ENCODE data around the gene RAB31.
"Not testable (repeated sequence)": the region's sequence is repeated elsewhere in the genome, so short reads cannot be mapped to it uniquely, and the experiment has no call there.

Gene RAB31

DNA sequence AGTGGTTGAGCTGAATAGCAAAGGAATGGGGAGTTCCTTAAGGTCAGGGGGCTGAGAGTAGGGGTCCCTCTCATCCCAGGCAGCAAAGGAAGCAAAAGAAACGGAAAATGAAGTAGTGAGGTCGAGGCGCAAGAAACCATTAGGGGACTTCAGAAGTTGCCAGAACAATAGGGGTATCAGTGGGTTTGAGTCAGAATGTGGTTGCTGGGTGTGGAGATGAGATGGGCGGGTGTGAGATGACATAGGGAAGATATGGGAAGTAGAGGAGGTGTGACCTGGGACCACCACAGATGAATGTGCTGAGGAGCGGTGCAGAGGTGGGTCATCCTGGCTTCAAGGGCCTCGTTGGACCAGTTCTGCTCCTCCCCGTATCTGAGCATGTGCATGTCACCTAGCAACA is 192.6 kb downstream of the RAB31 start:
- Histone ChIP-seq H3K27ac (no peak overlapping the region), H3K4me2 (no peak overlapping the region), H3K9ac (no peak overlapping the region), H3K36me3 (no peaks in the 10 kb centered on the region), H4K20me1 (no peaks in the 10 kb centered on the region), H3K27me3 (no peaks in the 10 kb centered on the region), H3K4me3 (no peak overlapping the region), H3K9me3 (no peaks in the 10 kb centered on the region), H3K4me1 (no peaks in the 10 kb centered on the region)
- no peak for TF ChIP-seq Cebpa-rat (IDR thresholded peaks at IDR 0.05)

DNA sequence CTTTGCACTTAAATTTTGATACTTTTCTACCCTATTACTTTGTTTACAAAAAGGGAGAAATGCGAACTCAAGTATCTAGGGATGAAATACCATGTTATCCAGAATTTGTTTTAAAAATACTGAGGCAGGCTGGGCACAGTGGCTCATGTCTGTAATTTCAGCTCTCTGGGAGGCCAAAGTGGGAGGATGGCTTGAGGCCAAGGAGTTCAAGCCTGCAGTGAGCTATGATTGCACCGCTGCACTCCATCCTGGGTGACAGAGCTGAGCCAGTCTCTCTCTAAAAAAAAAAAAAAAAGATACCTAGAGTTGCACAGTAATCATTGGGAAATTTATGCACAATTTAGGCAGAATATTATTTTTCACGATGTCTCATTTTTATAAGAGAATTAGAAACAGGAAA is 193.3 kb downstream of the RAB31 start:
- Histone ChIP-seq H3K27me3 (no peaks in the 10 kb centered on the region), H3K9me3 (no peaks in the 10 kb centered on the region), H3K36me3 (no peaks in the 10 kb centered on the region), H3K9ac (no peak overlapping the region), H3K4me3 (no peak overlapping the region), H3K4me1 (no peaks in the 10 kb centered on the region), H4K20me1 (no peaks in the 10 kb centered on the region), H3K27ac (no peak overlapping the region), H3K4me2 (no peak overlapping the region)
- TF ChIP-seq Cebpa-rat (IDR thresholded peaks at IDR 0.05): no peak

DNA sequence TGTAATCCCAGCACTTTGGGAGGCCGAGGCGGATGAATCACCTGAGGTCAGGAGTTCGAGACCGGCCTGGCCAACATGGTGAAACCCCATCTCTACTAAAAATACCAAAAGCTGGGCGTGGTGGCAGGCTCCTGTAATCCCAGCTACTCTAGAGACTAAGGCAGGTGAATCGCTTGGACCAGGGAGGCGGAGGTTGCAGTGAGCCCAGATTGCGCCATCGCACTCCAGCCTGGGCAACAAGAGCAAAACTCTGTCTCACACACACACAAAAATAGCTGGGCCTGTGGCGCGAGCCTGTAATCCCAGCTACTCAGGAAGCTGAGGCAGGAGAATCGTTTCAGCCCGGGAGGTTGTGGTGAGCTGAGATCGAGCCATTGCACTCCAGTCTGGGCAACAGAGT is 194.2 kb downstream of the RAB31 start:
- not testable (repeated sequence) for H3K9me3 ChIP-seq, H3K36me3 ChIP-seq, H3K4me1 ChIP-seq, H3K9ac ChIP-seq, H3K27ac ChIP-seq, H3K4me3 ChIP-seq, H3K4me2 ChIP-seq, H3K27me3 ChIP-seq, H4K20me1 ChIP-seq

DNA sequence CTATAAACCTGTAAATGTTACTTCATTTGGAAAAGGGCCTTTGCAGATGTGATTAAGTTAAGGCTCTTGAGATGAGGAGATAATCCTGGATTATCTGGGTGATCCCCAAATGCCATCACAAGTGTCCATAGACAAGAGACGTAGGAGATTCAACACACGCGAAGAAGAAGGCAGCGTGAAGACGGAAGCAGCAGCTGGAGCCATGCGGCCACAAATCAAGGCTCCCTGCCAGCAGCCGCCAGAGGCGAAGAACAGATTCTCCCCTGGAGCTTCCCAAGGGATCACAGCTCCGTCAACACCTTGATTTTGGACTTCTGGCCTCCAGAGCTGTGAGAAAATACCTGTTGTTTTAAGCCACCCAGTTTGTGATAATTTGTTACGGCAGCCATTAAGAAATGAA is 194.7 kb downstream of the RAB31 start:
- H3K4me2 ChIP-seq: no peak overlapping the region
- H3K9ac ChIP-seq: no peak overlapping the region
- no peaks in the 10 kb centered on the region for H3K36me3 ChIP-seq
- no peaks in the 10 kb centered on the region for H4K20me1 ChIP-seq
- H3K4me3 ChIP-seq: no peak overlapping the region
- H3K4me1 ChIP-seq: no peaks in the 10 kb centered on the region
- no peak for TF ChIP-seq Cebpa-rat (IDR thresholded peaks at IDR 0.05)
- H3K27me3 ChIP-seq: no peaks in the 10 kb centered on the region
- no peaks in the 10 kb centered on the region for H3K9me3 ChIP-seq
- no peak overlapping the region for H3K27ac ChIP-seq

DNA sequence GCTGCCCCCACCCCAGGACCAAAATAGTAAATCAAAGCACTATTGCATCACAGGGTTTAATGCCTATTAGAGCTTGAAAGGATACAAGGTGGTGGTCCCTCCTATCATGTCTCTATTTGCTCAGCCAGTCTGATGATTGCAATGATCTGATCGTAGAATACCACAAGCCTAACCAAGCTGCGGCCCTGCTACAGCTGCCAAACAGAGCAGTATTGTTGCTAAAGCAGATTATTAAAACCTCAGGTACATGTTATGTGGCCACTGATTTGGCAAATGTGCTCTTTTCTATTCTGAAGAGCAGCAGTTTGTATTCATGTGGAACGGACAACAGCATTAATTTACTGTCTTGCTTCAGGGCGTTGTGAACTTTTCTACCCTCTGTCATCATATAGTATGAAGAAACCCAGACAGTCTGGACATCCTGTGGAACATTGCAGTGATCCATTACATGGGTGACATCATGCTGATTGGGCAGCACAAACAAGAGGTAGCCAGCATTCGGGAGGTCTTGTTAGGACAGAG is 197.4 kb downstream of the RAB31 start:
- no peaks in the 10 kb centered on the region for H3K4me1 ChIP-seq
- no peaks in the 10 kb centered on the region for H3K36me3 ChIP-seq
- H3K9ac ChIP-seq: no peak overlapping the region
- TF ChIP-seq Cebpa-rat (IDR thresholded peaks at IDR 0.05): no peak
- no peaks in the 10 kb centered on the region for H3K9me3 ChIP-seq
- no peak overlapping the region for H3K27ac ChIP-seq
- H3K27me3 ChIP-seq: no peaks in the 10 kb centered on the region
- no peak overlapping the region for H3K4me3 ChIP-seq
- no peaks in the 10 kb centered on the region for H4K20me1 ChIP-seq
- H3K4me2 ChIP-seq: no peak overlapping the region

DNA sequence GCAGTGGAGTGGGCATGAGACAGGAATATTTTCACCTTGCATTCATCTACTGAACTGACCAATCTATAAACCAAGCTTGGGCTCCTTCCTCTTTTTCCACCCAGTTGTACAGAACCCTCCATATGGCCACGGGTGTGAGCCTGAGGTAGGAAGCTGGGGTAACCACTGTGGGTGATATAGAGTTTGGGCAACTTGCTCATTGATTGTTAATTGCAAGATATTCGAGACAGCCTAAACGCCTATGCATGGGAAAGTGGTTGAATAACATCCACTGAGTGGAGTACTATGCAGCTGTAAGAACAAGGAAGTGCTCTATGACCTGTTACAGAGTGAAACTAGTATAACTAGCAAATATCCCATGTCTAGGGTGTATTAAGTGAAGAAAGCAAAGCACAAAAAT is 198.4 kb downstream of the RAB31 start:
- Histone ChIP-seq H3K4me3 (no peak overlapping the region), H3K9ac (no peak overlapping the region), H4K20me1 (no peaks in the 10 kb centered on the region), H3K27ac (no peak overlapping the region), H3K4me1 (no peaks in the 10 kb centered on the region), H3K36me3 (no peaks in the 10 kb centered on the region), H3K27me3 (no peaks in the 10 kb centered on the region), H3K4me2 (no peak overlapping the region), H3K9me3 (no peaks in the 10 kb centered on the region)
- no peak for TF ChIP-seq Cebpa-rat (IDR thresholded peaks at IDR 0.05)

DNA sequence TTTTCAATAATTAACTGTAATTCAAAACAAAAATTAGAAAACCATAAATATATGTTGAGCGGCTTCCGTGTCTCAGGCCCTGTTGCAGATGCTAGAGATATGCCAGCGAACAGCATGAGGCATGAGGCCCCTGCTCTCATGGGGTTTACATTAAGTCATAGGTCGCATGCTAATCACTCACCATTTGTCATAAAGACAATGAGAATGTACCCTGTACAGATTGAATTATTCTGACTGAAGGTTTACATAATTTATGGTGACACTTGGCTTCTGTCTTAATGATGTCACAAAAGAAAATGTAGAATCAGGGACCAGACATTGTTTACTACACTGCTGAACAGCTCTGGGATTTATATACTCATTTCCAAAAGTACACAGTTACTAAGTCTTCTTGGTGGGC is 199.8 kb downstream of the RAB31 start:
- H3K9ac ChIP-seq: no peak overlapping the region
- H3K4me1 ChIP-seq: no peaks in the 10 kb centered on the region
- no peaks in the 10 kb centered on the region for H3K36me3 ChIP-seq
- H3K4me3 ChIP-seq: no peak overlapping the region
- H3K4me2 ChIP-seq: no peak overlapping the region
- no peaks in the 10 kb centered on the region for H4K20me1 ChIP-seq
- H3K9me3 ChIP-seq: peaks cover 5% of the 10 kb centered on the region; the same call in 1 of the 2 replicates
- no peaks in the 10 kb centered on the region for H3K27me3 ChIP-seq
- TF ChIP-seq Cebpa-rat (IDR thresholded peaks at IDR 0.05): no peak
- H3K27ac ChIP-seq: no peak overlapping the region

DNA sequence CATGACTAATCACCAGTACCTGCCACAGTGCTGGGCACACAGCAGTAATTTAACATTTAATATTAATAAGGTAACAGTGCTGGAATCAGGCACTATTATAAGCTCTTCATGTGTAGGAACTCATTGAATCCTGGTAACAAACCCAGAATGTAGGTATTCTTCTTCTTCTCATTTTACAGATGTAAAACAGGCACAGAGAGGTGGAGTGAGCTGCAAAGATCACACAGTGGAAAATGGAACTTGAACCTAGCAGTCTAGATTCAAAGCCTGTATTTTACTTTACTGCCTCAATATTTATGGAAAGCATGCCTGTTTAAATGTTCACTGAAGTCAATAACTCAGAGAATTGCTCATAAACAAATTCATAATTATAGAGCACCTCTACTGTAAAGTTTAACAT is 202.0 kb downstream of the RAB31 start:
- H3K4me1 ChIP-seq: no peaks in the 10 kb centered on the region
- peaks cover 6% of the 10 kb centered on the region for H4K20me1 ChIP-seq
- no peak overlapping the region for H3K27ac ChIP-seq
- H3K9me3 ChIP-seq: peaks cover 5% of the 10 kb centered on the region; the same call in 1 of the 2 replicates
- no peak overlapping the region for H3K4me2 ChIP-seq
- H3K4me3 ChIP-seq: no peak overlapping the region
- no peak for TF ChIP-seq Cebpa-rat (IDR thresholded peaks at IDR 0.05)
- H3K36me3 ChIP-seq: no peaks in the 10 kb centered on the region
- no peaks in the 10 kb centered on the region for H3K27me3 ChIP-seq
- no peak overlapping the region for H3K9ac ChIP-seq

DNA sequence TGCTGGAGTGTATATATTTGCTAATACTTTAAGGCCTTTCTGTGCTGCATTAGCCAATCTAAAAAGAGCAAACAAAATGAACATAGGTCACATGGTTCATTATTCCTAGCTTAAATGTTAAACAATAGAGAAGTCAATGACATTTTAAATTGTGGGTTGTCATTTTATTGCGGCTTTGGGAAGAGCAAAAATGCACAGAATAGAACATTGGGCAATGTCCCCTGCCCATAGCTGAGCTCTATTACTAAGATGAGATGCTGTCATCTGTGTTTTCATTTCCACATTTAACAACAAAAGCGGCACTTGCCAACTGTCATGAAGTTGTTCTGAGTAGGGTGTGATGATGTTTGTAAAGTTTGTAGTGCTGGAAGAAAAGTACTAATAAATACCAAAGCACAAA is 202.6 kb downstream of the RAB31 start:
- Histone ChIP-seq H3K27me3 (no peaks in the 10 kb centered on the region), H4K20me1 (peaks cover 12% of the 10 kb centered on the region), H3K4me1 (peaks cover 4% of the 10 kb centered on the region), H3K9ac (no peak overlapping the region), H3K27ac (no peak overlapping the region), H3K36me3 (no peaks in the 10 kb centered on the region), H3K4me2 (no peak overlapping the region), H3K9me3 (peaks cover 5% of the 10 kb centered on the region; the same call in 1 of the 2 replicates), H3K4me3 (no peak overlapping the region)
- TF ChIP-seq Cebpa-rat (IDR thresholded peaks at IDR 0.05): no peak

DNA sequence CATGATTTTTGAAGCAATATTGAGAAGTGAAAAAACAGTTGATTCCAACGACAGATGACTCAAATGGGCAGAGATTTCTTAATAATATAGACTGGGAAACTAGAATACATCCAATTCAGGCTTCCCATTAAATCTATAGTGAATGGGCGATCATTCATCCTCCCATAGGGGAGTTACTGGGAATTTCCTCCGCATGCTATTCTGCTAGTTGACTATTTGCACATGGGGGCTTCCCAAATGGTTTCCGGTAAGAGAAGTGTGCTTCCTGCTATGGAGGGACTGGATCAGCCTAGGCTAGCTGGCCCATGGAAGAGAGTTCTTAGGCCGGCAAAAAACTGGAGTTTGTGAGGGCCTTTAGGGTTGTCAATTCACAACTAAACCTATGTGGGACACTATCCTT is 203.1 kb downstream of the RAB31 start:
- Histone ChIP-seq H3K4me1 (peaks cover 10% of the 10 kb centered on the region), H3K4me3 (no peak overlapping the region), H3K4me2 (no peak overlapping the region), H3K36me3 (no peaks in the 10 kb centered on the region), H3K9ac (no peak overlapping the region), H4K20me1 (peaks cover 18% of the 10 kb centered on the region), H3K9me3 (peaks cover 5% of the 10 kb centered on the region; the same call in 1 of the 2 replicates), H3K27ac (no peak overlapping the region), H3K27me3 (no peaks in the 10 kb centered on the region)
- TF ChIP-seq Cebpa-rat (IDR thresholded peaks at IDR 0.05): no peak
